HepG2 (cell line): Measurements from ENCODE around the gene LIPC. TPM values are rescaled to one million over a fixed set of nuclear protein-coding genes. Genes with fewer than 3 reads are reported as not detected.

Experiments used
- ATF6 ChIP-seq: sonication (generic); formaldehyde crosslinking; conservative IDR thresholded peaks from 2 replicates; pipeline ENCODE4 v1.4.0; 2020; ENCODE audit warnings: missing genetic modification reagents
- BCLAF1 ChIP-seq: fragments of 450-650 bp; IDR thresholded peaks from 2 replicates; pipeline ENCODE4 v1.6.1; 2017; ENCODE audit warnings: mild to moderate bottlenecking
- PHF5A ChIP-seq: IDR thresholded peaks from one replicate; pipeline ENCODE4 v1.6.1; 2018; ENCODE audit warnings: low read depth, missing genetic modification reagents; ENCODE audit not compliant: unreplicated experiment
- RORA ChIP-seq: sonication (generic); formaldehyde crosslinking; IDR thresholded peaks from 2 replicates; pipeline ENCODE4 v1.5.0; 2020; ENCODE audit warnings: mild to moderate bottlenecking, missing genetic modification reagents, moderate library complexity
- TAF1 ChIP-seq: sonication (generic); formaldehyde crosslinking; IDR thresholded peaks from 2 replicates; pipeline ENCODE4 v1.4.0; 2020; ENCODE audit warnings: missing genetic modification reagents
- TBL1XR1 ChIP-seq: fragments of 150-350 bp; IDR thresholded peaks from 2 replicates; pipeline ENCODE4 v1.6.1; 2014; ENCODE audit warnings: borderline replicate concordance, low read length; ENCODE audit not compliant: partially characterized antibody
- ZFP36L2 ChIP-seq: sonication (generic); formaldehyde crosslinking; IDR thresholded peaks from 2 replicates; pipeline ENCODE4 v1.4.0; 2020; ENCODE audit warnings: missing genetic modification reagents
- ZNF3 ChIP-seq: IDR thresholded peaks from 2 replicates; pipeline ENCODE4 v1.7.0; 2017; ENCODE audit warnings: inconsistent platforms
- ZNF577 ChIP-seq: sonication (generic); formaldehyde crosslinking; IDR thresholded peaks from 2 replicates; pipeline ENCODE4 v1.4.0; 2020; ENCODE audit warnings: mild to moderate bottlenecking, low read depth, missing genetic modification reagents, borderline replicate concordance
- ZNF674 ChIP-seq: sonication (generic); formaldehyde crosslinking; IDR thresholded peaks from 2 replicates; pipeline ENCODE4 v1.5.0; 2020; ENCODE audit warnings: low read depth, mild to moderate bottlenecking, missing genetic modification reagents
- ZSCAN12 ChIP-seq: sonication (generic); formaldehyde crosslinking; IDR thresholded peaks from 2 replicates; pipeline ENCODE4 v1.9.0; 2021; ENCODE audit warnings: mild to moderate bottlenecking, missing genetic modification reagents
- polyA plus RNA-seq, 8 experiments: library from polyadenylated mRNA; depleted of rRNA in 3 of 8; stranded (reverse) in 7 of 8; unstranded in 1 of 8; fragments of >200 nt; fragmentation: Illumina TruSeq in 4 of 8; extraction: Trizol in 4 of 8; gene quantifications; 2 replicates each; pipeline versions ENCODE4 v1.2.1 to v1.2.3, GENCODE V29; 2011 to 2016; ENCODE audit warnings: low read depth in 4 of 8, missing spikeins in 1 of 8, mixed read lengths in 1 of 8; ENCODE audit not compliant: insufficient read depth in 1 of 8
- total RNA-seq, 5 experiments: library from RNA; depleted of rRNA; stranded (reverse); fragments of >200 nt; fragmentation: Illumina TruSeq; extraction: Trizol; gene quantifications; 2 replicates each; pipeline ENCODE4 v1.2.3, GENCODE V29; 2016; ENCODE audit warnings: low read depth in 1 of 5
- TF ChIP-seq, protein P1 (sequence below), 2 experiments: sonication (generic) in 1 of 2; formaldehyde crosslinking in 1 of 2; IDR thresholded peaks; 2 replicates each; pipeline versions ENCODE4 v1.4.0 to v1.6.1; 2018 to 2020; ENCODE audit warnings: missing genetic modification reagents in 2 of 2, borderline replicate concordance in 1 of 2, low read depth in 1 of 2, mild to moderate bottlenecking in 1 of 2, missing biosample characterization in 1 of 2
- TF ChIP-seq, protein P2 (sequence below): sonication (generic); formaldehyde crosslinking; IDR thresholded peaks from 2 replicates; pipeline ENCODE4 v1.5.0; 2020; ENCODE audit warnings: missing genetic modification reagents, mild to moderate bottlenecking, borderline replicate concordance
- TF ChIP-seq, protein P3 (sequence below): sonication (generic); formaldehyde crosslinking; IDR thresholded peaks from 2 replicates; pipeline ENCODE4 v1.4.0; 2020; ENCODE audit warnings: missing genetic modification reagents, borderline replicate concordance
- TF ChIP-seq, protein P4 (sequence below): sonication (generic); formaldehyde crosslinking; IDR thresholded peaks from 2 replicates; pipeline ENCODE4 v1.5.1; 2020; ENCODE audit warnings: missing genetic modification reagents, mild to moderate bottlenecking, borderline replicate concordance

Gene LIPC
- total and polyA plus RNA-seq, 2 of the 13 experiments (the other 11 are each of a cell fraction or from before 2014, with no cell fraction given), result 26.0 to 38.0 TPM

GRCh38 chr15:58551764-58552504, 120.1 kb downstream of the LIPC start (continued):
- TF ChIP-seq PHF5A (no peak), RORA (CRISPR knock-in tag) (no peak), TBL1XR1 (no peak), ZFP36L2 (CRISPR knock-in tag) (no peak), ZNF674 (CRISPR knock-in tag) (no peak), ATF6 (CRISPR knock-in tag) (no peak), ZNF577 (CRISPR knock-in tag) (no peak), BCLAF1 (no peak), ZNF3 (CRISPR knock-in tag) (no peak), TAF1 (CRISPR knock-in tag) (no peak), ZSCAN12 (CRISPR knock-in tag) (no peak)
- TF ChIP-seq, protein P1, sequence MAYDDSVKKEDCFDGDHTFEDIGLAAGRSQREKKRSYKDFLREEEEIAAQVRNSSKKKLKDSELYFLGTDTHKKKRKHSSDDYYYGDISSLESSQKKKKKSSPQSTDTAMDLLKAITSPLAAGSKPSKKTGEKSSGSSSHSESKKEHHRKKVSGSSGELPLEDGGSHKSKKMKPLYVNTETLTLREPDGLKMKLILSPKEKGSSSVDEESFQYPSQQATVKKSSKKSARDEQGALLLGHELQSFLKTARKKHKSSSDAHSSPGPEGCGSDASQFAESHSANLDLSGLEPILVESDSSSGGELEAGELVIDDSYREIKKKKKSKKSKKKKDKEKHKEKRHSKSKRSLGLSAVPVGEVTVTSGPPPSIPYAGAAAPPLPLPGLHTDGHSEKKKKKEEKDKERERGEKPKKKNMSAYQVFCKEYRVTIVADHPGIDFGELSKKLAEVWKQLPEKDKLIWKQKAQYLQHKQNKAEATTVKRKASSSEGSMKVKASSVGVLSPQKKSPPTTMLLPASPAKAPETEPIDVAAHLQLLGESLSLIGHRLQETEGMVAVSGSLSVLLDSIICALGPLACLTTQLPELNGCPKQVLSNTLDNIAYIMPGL (CRISPR knock-in tag; IDR thresholded peaks at IDR 0.05; ENCODE audit: borderline replicate concordance in 1 of 2, low read depth in 1 of 2), result no peak
- TF ChIP-seq, protein P2, sequence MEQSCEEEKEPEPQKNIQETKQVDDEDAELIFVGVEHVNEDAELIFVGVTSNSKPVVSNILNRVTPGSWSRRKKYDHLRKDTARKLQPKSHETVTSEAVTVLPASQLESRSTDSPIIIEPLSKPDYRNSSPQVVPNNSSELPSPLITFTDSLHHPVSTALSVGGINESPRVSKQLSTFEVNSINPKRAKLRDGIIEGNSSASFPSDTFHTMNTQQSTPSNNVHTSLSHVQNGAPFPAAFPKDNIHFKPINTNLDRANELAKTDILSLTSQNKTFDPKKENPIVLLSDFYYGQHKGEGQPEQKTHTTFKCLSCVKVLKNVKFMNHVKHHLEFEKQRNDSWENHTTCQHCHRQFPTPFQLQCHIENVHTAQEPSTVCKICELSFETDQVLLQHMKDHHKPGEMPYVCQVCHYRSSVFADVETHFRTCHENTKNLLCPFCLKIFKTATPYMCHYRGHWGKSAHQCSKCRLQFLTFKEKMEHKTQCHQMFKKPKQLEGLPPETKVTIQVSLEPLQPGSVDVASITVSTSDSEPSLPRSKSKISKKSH (CRISPR knock-in tag), result no peak
- TF ChIP-seq, protein P3, sequence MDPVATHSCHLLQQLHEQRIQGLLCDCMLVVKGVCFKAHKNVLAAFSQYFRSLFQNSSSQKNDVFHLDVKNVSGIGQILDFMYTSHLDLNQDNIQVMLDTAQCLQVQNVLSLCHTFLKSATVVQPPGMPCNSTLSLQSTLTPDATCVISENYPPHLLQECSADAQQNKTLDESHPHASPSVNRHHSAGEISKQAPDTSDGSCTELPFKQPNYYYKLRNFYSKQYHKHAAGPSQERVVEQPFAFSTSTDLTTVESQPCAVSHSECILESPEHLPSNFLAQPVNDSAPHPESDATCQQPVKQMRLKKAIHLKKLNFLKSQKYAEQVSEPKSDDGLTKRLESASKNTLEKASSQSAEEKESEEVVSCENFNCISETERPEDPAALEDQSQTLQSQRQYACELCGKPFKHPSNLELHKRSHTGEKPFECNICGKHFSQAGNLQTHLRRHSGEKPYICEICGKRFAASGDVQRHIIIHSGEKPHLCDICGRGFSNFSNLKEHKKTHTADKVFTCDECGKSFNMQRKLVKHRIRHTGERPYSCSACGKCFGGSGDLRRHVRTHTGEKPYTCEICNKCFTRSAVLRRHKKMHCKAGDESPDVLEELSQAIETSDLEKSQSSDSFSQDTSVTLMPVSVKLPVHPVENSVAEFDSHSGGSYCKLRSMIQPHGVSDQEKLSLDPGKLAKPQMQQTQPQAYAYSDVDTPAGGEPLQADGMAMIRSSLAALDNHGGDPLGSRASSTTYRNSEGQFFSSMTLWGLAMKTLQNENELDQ, result no peak
- TF ChIP-seq, protein P4, sequence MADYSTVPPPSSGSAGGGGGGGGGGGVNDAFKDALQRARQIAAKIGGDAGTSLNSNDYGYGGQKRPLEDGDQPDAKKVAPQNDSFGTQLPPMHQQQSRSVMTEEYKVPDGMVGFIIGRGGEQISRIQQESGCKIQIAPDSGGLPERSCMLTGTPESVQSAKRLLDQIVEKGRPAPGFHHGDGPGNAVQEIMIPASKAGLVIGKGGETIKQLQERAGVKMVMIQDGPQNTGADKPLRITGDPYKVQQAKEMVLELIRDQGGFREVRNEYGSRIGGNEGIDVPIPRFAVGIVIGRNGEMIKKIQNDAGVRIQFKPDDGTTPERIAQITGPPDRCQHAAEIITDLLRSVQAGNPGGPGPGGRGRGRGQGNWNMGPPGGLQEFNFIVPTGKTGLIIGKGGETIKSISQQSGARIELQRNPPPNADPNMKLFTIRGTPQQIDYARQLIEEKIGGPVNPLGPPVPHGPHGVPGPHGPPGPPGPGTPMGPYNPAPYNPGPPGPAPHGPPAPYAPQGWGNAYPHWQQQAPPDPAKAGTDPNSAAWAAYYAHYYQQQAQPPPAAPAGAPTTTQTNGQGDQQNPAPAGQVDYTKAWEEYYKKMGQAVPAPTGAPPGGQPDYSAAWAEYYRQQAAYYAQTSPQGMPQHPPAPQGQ (CRISPR knock-in tag), result no peak
